ENCODE data around the gene VPS72. TPM values are rescaled to one million over a fixed set of nuclear protein-coding genes. Genes with fewer than 3 reads are reported as not detected.

The VPS72 gene
- total and polyA plus RNA-seq, 9 of the 15 experiments (the other 6 are each of a cell fraction or from before 2014, with no cell fraction given): 7.2 to 131 (median 75.7) TPM

GRCh38 chr1:151165738-151166504, 24.1 kb downstream of the VPS72 start, which contains the start of the genes LYSMD1 and SCNM1 (continued):
- TF ChIP-seq, protein P1, sequence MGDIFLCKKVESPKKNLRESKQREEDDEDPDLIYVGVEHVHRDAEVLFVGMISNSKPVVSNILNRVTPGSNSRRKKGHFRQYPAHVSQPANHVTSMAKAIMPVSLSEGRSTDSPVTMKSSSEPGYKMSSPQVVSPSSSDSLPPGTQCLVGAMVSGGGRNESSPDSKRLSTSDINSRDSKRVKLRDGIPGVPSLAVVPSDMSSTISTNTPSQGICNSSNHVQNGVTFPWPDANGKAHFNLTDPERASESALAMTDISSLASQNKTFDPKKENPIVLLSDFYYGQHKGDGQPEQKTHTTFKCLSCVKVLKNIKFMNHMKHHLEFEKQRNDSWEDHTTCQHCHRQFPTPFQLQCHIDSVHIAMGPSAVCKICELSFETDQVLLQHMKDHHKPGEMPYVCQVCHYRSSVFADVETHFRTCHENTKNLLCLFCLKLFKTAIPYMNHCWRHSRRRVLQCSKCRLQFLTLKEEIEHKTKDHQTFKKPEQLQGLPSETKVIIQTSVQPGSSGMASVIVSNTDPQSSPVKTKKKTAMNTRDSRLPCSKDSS (IDR thresholded peaks at IDR 0.05; ENCODE audit: low read depth, partially characterized antibody): no peak
- peak; percentile 56 to 99 for TF ChIP-seq AFF1 (IDR thresholded peaks at IDR 0.05; ENCODE audit: low read depth in 1 of 2, partially characterized antibody in 2 of 2)
- no peak for TF ChIP-seq CAMTA2 (CRISPR knock-in tag; conservative IDR thresholded peaks at IDR 0.05)
- no peak for TF ChIP-seq ZNF583 (CRISPR knock-in tag; IDR thresholded peaks at IDR 0.05)
- TF ChIP-seq, protein P2, sequence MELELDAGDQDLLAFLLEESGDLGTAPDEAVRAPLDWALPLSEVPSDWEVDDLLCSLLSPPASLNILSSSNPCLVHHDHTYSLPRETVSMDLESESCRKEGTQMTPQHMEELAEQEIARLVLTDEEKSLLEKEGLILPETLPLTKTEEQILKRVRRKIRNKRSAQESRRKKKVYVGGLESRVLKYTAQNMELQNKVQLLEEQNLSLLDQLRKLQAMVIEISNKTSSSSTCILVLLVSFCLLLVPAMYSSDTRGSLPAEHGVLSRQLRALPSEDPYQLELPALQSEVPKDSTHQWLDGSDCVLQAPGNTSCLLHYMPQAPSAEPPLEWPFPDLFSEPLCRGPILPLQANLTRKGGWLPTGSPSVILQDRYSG (tag; conservative IDR thresholded peaks at IDR 0.05; ENCODE audit: low read depth): peak; percentile 53; the same call in 1 of the 2 replicates
- no peak for TF ChIP-seq ZNF586 (CRISPR knock-in tag; conservative IDR thresholded peaks at IDR 0.05)
- TF ChIP-seq, protein P3, sequence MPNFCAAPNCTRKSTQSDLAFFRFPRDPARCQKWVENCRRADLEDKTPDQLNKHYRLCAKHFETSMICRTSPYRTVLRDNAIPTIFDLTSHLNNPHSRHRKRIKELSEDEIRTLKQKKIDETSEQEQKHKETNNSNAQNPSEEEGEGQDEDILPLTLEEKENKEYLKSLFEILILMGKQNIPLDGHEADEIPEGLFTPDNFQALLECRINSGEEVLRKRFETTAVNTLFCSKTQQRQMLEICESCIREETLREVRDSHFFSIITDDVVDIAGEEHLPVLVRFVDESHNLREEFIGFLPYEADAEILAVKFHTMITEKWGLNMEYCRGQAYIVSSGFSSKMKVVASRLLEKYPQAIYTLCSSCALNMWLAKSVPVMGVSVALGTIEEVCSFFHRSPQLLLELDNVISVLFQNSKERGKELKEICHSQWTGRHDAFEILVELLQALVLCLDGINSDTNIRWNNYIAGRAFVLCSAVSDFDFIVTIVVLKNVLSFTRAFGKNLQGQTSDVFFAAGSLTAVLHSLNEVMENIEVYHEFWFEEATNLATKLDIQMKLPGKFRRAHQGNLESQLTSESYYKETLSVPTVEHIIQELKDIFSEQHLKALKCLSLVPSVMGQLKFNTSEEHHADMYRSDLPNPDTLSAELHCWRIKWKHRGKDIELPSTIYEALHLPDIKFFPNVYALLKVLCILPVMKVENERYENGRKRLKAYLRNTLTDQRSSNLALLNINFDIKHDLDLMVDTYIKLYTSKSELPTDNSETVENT (CRISPR knock-in tag; IDR thresholded peaks at IDR 0.05): no peak
- TF ChIP-seq, protein P4, sequence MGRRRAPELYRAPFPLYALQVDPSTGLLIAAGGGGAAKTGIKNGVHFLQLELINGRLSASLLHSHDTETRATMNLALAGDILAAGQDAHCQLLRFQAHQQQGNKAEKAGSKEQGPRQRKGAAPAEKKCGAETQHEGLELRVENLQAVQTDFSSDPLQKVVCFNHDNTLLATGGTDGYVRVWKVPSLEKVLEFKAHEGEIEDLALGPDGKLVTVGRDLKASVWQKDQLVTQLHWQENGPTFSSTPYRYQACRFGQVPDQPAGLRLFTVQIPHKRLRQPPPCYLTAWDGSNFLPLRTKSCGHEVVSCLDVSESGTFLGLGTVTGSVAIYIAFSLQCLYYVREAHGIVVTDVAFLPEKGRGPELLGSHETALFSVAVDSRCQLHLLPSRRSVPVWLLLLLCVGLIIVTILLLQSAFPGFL (CRISPR knock-in tag; IDR thresholded peaks at IDR 0.05): no peak
- TF ChIP-seq, protein P5, sequence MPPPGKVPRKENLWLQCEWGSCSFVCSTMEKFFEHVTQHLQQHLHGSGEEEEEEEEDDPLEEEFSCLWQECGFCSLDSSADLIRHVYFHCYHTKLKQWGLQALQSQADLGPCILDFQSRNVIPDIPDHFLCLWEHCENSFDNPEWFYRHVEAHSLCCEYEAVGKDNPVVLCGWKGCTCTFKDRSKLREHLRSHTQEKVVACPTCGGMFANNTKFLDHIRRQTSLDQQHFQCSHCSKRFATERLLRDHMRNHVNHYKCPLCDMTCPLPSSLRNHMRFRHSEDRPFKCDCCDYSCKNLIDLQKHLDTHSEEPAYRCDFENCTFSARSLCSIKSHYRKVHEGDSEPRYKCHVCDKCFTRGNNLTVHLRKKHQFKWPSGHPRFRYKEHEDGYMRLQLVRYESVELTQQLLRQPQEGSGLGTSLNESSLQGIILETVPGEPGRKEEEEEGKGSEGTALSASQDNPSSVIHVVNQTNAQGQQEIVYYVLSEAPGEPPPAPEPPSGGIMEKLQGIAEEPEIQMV (tag; conservative IDR thresholded peaks at IDR 0.05; ENCODE audit: low read depth): no peak
- TF ChIP-seq BRD4 (IDR thresholded peaks at IDR 0.05): no peak
- peak; percentile 11; the same call in 1 of the 2 replicates for TF ChIP-seq PML (IDR thresholded peaks at IDR 0.05; ENCODE audit: low read length)
- TF ChIP-seq MAFK (IDR thresholded peaks at IDR 0.05; ENCODE audit: low read length): no peak; the same call in 1 of the 2 replicates
- TF ChIP-seq ZNF644 (tag; IDR thresholded peaks at IDR 0.05; ENCODE audit: low read depth): peak; percentile 96
- no peak for TF ChIP-seq ZNF121 (CRISPR knock-in tag; conservative IDR thresholded peaks at IDR 0.05)
- no peak for TF ChIP-seq ZC3H8 (IDR thresholded peaks at IDR 0.05)
- no peak for TF ChIP-seq ZSCAN29 (IDR thresholded peaks at IDR 0.05)

All from K562 (cell line).